Activated CD8-positive, alpha-beta memory T cell treated with anti-CD3 and anti-CD28 coated beads, Interleukin-2, amount 50 U/mL, for 24 hours (primary cell): ENCODE data around the gene KDM3A.

ENCODE experiments used
- DNase-seq: peaks from one replicate; pipeline ENCODE4 v3.0.0-alpha.2; 2020; ENCODE audit errors: extremely low read depth

Gene KDM3A

DNA sequence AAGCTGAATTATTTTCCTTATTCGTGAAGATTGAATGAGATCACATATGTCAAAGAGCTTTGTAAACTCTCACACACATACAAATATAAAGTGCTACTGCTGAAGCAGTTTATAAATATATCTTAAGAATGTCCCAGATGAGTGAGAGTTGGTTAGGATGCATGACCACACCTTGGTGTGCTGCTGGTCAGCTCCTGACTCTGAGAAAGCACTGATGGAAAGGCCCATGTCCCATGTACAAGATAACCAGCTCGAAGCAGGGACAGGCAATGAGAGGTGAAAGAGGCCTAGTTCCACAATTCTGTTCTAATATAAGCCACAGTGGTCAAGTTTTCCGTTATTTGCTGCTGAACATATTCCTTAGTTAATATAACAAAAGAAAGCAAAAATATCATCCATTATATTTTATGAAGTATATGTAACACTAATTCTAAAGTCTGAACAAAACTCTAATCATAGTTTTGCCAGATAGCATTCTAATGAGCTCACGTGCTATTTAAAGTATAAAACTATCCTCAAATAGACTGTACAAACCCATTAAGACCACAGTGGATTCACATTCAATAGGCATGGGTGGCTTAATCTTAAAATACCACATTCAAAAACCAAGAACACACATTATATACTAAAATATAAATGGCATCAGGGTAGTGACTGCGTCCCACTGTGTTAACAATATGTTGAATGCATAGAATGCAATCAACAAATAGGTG, 72.9 kb downstream of the KDM3A start:
- DNase-seq: no peak

DNA sequence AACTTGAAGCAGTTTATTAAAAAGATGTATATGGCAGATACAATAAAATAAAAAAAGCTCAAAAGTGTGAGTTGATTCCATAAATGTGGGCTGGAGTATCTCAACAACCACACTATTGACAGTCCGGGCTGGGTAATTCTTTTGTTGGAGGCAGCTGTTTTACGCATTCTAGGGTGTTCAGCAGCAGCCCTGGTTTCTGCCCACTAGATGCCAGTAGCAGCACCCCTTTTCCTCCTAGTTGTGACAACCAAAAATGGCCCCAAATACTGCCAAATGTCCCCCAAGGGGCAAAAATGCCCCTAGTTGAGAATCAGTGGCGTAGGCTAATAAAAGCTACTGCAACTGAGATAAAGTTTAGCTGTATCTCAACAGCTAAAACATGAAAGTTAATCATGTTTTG, 77.3 kb downstream of the KDM3A start:
- no peak for DNase-seq

DNA sequence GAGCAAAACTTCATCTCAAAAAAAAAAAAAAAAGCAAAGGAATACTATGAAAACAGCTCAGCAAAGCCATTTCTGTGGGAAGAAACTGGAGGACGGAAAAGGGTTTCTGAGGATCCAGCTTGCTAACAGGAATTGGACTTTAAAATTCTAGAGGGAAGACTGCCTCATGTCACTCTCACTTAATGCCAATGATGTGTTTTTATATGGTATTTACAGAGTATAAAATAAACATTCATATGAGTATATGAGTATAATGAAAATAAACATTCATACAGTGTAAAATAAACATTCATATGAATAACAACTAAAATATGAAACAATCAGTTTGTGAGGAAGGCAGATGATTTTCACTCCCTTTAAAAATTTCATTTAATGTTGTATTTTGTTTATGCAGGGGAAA, 78.2 kb downstream of the KDM3A start:
- no peak for DNase-seq

DNA sequence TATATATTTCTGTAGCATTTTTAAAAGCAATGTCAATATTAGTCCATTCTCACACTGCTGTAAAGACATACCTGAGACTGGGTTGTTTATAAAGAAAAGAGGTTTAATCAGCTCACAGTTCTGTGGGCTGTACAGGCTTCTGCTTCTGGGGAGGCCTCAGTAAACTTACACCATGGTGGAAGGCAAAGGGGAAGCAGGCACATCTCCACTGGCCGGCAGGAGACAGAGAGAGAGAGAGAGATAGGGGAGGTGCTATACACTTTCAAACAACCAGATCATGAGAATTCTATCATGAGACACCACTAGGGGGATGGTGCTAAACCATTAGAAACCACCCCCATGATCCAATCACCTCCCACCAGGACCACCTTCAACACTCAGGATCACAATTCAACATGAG, 79.0 kb downstream of the KDM3A start:
- DNase-seq: no peak

DNA sequence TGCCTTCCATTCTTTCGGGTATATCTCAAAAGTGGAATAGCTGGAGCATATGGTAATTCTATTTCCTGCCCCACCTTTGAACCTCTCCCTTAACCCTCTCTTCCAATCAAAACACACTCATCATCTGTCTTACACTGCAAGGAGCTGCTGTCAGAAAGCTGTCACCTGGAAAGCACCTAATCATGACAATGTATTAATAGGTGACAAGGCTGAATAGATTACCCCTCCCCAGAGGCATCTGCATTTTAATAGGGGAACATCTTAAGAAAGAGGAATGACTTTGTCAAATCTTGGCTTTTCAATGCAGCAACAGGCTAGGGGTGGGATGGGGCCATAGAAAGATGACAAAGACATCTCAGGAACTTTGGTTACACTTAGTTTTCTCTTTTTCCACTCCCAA, 80.8 kb downstream of the KDM3A start:
- DNase-seq: no peak

DNA sequence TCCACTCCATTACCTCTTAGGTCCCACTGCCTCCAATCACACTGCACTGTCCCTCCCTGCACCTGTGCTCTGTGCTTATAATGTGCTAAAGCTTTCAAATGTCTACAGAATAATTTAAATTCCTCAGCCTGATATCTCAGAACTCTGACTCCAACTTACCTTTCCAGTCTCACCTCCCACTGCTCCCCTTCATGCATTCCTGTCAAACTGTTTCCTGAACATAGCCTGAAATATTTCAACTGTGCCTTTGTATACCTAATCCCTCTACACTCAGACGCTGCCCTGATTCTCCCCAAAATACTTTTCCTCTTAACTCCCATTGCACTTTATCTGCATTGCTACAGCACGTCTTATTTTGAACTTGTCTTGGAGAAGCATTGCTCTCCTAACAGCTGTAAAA, 81.5 kb downstream of the KDM3A start:
- DNase-seq: no peak

DNA sequence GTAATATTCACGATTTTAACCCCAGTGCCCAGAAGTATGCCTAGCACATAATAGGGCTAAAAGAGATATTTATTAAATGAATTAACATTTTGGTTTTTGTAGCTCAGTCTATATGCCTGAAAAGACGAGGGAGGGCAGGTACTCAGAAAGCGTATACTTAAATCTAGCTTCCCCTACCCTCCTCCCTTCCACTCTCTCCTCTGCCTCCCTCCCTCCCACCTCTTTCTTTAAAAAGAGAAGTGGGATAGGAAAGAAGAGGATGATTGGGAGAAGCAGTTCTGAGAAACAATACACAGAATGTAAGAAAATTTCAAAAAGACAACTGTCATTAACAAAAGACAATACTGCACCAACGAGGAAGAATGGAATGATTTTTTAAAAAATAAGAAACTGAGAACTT, 82.3 kb downstream of the KDM3A start:
- no peak for DNase-seq

DNA sequence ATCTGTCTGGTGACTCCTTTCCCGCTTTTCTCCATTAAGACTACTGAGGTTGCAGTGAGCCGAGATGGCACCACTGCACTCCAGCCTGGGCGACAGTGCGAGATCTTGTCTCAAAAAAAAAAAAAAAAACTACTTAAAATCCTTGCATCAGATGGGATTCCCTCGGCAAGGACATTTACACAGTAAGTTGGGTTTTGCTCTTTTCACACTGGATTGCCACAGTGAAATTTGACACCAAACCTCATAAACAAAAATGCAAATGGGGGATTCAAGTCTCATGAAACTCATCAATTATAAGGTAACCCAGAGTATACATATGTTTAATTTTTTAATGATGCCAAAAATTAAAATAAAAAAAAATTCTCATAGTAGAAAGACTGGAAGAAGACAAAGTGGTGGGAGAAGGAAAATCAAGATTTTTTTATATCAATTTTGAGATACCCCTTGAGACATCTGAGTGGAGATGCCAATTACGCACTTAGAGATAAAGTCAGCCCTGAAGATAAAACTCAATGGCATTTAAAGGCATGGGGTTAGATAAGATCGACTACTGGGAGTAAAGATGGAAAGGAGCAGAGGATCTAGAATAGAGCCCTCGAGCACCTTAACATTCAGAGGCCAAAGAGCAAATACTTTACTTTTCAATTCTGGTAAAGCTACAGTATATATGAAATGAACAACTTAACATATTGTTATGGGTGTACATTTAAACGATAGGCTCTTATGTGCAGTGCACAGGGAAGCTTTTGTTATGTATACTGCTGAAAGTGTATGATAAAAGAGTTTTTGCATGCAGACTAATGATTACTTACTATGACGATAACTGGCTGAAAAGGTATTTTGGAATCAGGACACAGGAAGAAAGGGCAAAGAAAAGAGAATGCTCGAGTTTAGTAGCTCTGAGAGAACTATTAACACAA, 84.5 kb downstream of the KDM3A start:
- no peak for DNase-seq

DNA sequence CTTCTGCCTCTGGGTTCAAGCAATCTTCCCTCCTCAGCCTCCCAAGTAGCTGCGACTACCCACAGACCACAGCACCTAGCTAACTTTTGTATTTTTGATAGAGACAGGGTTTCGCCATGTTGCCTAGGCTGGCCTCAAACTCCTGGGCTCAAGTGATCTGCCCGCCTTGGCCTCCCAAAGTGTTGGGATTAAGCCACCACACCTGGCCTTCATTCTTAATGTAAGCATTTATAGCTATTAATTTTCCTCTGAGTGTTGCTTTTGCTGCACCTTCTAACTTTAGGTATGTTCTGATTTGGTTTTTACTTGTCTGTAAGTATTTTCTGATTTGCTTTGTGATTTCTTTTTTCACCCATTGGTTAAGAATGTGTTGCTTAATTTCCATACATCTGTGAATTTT, 92.4 kb downstream of the KDM3A start:
- no peak for DNase-seq

DNA sequence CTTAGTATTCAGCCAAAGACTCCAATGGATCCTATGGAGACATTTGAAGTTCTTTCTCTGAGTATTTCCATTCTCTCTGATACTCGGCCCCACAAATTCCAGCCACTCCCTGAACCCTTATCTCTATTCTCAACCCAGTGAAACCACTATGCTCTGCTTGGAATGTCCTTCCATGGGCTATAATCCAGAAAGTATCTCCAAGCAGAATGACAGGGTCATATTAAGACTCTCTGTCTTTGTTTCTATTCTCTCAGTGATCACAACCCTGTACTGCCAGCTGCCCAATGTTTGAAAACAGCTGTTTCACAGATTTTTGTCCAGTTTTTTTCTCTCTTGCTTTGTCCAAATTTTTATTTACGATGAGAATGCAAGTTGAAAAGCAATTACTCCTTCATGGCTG, 100.2 kb downstream of the KDM3A start:
- no peak for DNase-seq
